Measurements from ENCODE around the gene NOX4. TPM values are rescaled to one million over a fixed set of nuclear protein-coding genes. Genes with fewer than 3 reads are reported as not detected.

NOX4 gene
- total and polyA plus RNA-seq, 2 experiments from 2014 or later: 0.74 to 1.1 TPM

- TF ChIP-seq, protein P1, sequence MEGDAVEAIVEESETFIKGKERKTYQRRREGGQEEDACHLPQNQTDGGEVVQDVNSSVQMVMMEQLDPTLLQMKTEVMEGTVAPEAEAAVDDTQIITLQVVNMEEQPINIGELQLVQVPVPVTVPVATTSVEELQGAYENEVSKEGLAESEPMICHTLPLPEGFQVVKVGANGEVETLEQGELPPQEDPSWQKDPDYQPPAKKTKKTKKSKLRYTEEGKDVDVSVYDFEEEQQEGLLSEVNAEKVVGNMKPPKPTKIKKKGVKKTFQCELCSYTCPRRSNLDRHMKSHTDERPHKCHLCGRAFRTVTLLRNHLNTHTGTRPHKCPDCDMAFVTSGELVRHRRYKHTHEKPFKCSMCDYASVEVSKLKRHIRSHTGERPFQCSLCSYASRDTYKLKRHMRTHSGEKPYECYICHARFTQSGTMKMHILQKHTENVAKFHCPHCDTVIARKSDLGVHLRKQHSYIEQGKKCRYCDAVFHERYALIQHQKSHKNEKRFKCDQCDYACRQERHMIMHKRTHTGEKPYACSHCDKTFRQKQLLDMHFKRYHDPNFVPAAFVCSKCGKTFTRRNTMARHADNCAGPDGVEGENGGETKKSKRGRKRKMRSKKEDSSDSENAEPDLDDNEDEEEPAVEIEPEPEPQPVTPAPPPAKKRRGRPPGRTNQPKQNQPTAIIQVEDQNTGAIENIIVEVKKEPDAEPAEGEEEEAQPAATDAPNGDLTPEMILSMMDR (IDR thresholded peaks at IDR 0.05; ENCODE audit: low read depth, low read length): no peak
- no peak overlapping the region for H3K4me3 ChIP-seq
- H3K36me3 ChIP-seq: no peaks in the 10 kb centered on the region
- H3K9me3 ChIP-seq (ENCODE audit: low read depth): peaks cover 2% of the 10 kb centered on the region
- H3K4me1 ChIP-seq (ENCODE audit: low read depth): no peaks in the 10 kb centered on the region
- H3K27ac ChIP-seq: no peak overlapping the region
- DNase-seq (ENCODE audit: low read depth in 1 of 2, low spot score in 1 of 2): no peak
- no peaks in the 10 kb centered on the region for H3K27me3 ChIP-seq
Observed at GRCh38 chr11:89504270-89504669, 13.1 kb upstream of the NOX4 start.

- Histone ChIP-seq H3K4me3 (no peak overlapping the region), H3K4me1 (ENCODE audit: low read depth) (no peaks in the 10 kb centered on the region), H3K9me3 (ENCODE audit: low read depth) (peaks cover 2% of the 10 kb centered on the region), H3K27ac (no peak overlapping the region), H3K27me3 (no peaks in the 10 kb centered on the region), H3K36me3 (no peaks in the 10 kb centered on the region)
- DNase-seq (ENCODE audit: low read depth in 1 of 2, low spot score in 1 of 2): no peak
- TF ChIP-seq, protein P1 (IDR thresholded peaks at IDR 0.05; ENCODE audit: low read depth, low read length): no peak
Observed at GRCh38 chr11:89503422-89503821, 12.2 kb upstream of the NOX4 start.

DNA sequence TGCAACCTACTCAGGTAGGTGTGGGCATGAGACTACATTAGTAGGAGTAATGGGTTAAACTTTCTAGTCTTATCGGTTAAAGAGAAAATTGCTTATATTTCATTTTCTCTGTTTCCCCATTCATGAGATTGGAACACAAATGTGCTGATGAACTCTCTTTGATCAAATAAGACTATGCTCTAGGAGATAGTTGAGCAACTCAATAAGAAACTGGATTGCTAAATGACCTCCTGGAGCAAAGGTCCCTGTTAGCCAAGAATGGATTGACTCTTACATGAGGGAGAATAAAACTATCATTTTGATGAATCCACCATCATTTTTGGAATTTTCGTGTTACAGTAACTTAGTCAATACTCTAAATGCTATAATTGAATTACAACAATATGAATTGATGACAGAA is 11.1 kb upstream of the NOX4 start:
- TF ChIP-seq, protein P1 (IDR thresholded peaks at IDR 0.05; ENCODE audit: low read depth, low read length): no peak
- H3K27me3 ChIP-seq: no peaks in the 10 kb centered on the region
- no peak overlapping the region for H3K27ac ChIP-seq
- DNase-seq (ENCODE audit: low read depth in 1 of 2, low spot score in 1 of 2): no peak
- no peaks in the 10 kb centered on the region for H3K4me1 ChIP-seq (ENCODE audit: low read depth)
- peaks cover 1% of the 10 kb centered on the region for H3K9me3 ChIP-seq (ENCODE audit: low read depth)
- H3K4me3 ChIP-seq: no peak overlapping the region
- H3K36me3 ChIP-seq: no peaks in the 10 kb centered on the region

GRCh38 chr11:89500336-89500735 is 9.2 kb upstream of the NOX4 start:
- no peaks in the 10 kb centered on the region for H3K4me1 ChIP-seq (ENCODE audit: low read depth)
- no peaks in the 10 kb centered on the region for H3K36me3 ChIP-seq
- H3K27ac ChIP-seq: no peak overlapping the region
- no peak for DNase-seq (ENCODE audit: low read depth in 1 of 2, low spot score in 1 of 2)
- TF ChIP-seq, protein P1 (IDR thresholded peaks at IDR 0.05; ENCODE audit: low read depth, low read length): no peak
- H3K4me3 ChIP-seq: no peak overlapping the region
- H3K9me3 ChIP-seq (ENCODE audit: low read depth): no peaks in the 10 kb centered on the region
- H3K27me3 ChIP-seq: no peaks in the 10 kb centered on the region

- DNase-seq (ENCODE audit: low read depth in 1 of 2, low spot score in 1 of 2): no peak
- H3K4me3 ChIP-seq: no peak overlapping the region
Observed at GRCh38 chr11:89498845-89499448, 7.8 kb upstream of the NOX4 start.

More at GRCh38 chr11:89498845-89499448, 7.8 kb upstream of the NOX4 start:
- Histone ChIP-seq H3K4me1 (ENCODE audit: low read depth) (no peaks in the 10 kb centered on the region), H3K36me3 (no peaks in the 10 kb centered on the region), H3K27me3 (no peaks in the 10 kb centered on the region), H3K9me3 (ENCODE audit: low read depth) (no peaks in the 10 kb centered on the region), H3K27ac (no peak overlapping the region)
- TF ChIP-seq, protein P1 (IDR thresholded peaks at IDR 0.05; ENCODE audit: low read depth, low read length): peak; percentile 10

Data from cardiac muscle cell (in vitro differentiated cells and primary cell).